ENCODE measurements around the gene EPN2.

DNA sequence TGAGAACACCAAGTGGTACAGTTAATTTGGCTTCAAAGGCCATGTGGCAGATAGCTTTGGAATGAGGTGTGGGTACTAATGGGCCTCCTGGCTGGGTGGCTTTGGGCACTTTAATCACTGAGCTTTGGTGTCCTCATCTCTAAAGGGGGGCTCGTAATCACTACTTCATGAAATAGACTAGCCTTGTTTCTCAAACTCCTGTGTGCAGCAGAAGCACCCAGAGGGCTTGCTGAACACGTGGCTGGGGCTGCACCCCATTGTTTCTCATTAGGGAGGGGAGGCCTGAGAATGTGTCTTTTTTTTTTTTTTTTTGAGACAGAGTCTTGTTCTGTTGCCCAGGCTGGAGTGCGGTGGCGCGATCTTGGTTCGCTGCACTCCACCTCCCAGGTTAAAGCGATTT, 5.8 kb downstream of the EPN2 start:
- TF ChIP-seq, protein P1, sequence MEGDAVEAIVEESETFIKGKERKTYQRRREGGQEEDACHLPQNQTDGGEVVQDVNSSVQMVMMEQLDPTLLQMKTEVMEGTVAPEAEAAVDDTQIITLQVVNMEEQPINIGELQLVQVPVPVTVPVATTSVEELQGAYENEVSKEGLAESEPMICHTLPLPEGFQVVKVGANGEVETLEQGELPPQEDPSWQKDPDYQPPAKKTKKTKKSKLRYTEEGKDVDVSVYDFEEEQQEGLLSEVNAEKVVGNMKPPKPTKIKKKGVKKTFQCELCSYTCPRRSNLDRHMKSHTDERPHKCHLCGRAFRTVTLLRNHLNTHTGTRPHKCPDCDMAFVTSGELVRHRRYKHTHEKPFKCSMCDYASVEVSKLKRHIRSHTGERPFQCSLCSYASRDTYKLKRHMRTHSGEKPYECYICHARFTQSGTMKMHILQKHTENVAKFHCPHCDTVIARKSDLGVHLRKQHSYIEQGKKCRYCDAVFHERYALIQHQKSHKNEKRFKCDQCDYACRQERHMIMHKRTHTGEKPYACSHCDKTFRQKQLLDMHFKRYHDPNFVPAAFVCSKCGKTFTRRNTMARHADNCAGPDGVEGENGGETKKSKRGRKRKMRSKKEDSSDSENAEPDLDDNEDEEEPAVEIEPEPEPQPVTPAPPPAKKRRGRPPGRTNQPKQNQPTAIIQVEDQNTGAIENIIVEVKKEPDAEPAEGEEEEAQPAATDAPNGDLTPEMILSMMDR (IDR thresholded peaks at IDR 0.05): no peak
- no peak for TF ChIP-seq POLR2A (IDR thresholded peaks at IDR 0.05)

All from right lobe of liver (tissue), 4 donors.